Activated T-cell treated with anti-CD3 and anti-CD28 coated beads for 24 hours (primary cell): ENCODE measurements around the gene FCRL5.
A peak's percentile ranks its signal among the peaks of the same experiment; 100 is the strongest.

ENCODE experiments used
- DNase-seq: peaks from one replicate; pipeline ENCODE4 v3.0.0-alpha.2; 2020; ENCODE audit warnings: low read depth

The FCRL5 gene

DNA sequence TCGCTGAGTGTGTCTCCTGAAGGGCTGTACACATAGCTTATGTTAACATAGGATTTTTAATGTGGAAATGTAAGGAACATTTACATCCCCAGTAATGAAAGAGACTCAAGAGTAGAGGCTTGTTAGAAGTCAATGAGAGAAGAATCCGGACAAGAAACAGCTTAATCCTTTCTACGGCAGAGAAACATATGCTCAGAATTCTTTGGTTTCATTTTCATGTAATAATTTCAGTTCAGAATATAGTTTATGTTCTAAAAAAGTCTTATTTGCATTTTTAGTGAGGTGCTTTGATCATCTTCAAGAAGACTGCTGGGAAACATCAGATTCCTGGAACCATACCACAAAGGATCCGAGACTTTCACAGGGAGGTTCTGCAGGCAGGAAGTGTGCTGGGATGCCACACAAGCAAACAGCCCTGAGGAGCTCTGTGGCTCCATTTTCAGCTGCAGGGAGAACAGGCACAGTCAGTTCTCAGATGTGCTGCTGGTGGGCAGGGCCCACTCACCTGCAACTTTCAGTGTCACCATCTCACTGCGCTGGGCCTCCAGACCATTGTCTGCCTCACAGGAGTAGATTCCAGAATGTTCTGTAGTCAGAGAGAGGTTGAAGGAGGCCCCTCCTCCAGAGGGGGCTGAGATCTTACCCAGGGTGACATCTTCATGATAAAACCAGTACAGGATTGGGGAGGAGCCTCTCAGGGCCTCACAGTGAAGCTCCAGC is 28.4 kb downstream of the FCRL5 start:
- no peak for DNase-seq

DNA sequence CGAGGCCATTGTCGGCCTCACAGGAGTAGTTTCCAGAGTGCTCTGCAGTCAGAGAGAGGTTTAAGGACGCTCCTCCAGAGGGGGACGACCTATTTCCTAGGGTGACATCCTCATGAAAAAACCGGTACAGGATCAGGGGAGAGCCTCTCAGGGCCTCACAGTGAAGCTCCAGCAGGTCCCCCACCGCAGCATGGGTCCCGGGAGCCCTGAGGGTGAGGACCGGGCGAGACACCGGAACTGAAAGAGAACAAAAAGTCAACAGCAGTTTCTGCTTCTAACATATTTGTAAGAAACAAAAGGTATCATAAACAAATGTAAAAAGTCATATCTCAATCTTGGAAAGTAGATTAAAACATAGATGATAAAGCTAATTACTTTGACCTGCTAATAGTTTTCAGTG is 31.3 kb downstream of the FCRL5 start:
- no peak for DNase-seq

DNA sequence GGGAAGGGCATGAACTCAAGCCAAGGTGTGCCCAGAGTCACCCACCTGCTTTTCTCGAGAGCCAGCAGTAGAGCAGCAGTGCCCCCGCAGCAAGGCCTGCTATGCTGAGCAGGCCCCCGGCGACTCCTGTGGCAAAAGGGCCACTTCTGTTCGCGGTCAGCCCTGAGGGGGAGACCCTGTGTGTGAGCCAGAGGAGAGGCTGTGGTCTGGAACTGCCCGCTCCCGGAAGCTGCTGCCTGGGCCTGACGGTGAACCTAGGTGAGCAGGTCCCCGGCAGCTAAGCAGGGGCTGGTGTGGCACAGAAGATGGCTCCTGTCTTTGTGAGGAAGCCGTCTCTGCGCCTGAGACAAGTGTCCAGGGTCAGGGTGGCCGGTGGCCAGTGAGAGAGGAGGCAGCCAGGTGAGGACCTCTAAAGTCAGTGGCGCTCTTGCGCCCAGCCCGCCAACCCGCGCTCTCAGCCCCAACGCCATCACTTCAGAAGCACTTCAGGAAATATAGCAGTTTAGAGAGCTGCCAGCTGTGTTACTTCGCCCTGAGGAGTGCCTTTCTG is 31.9 kb downstream of the FCRL5 start:
- DNase-seq = no peak

DNA sequence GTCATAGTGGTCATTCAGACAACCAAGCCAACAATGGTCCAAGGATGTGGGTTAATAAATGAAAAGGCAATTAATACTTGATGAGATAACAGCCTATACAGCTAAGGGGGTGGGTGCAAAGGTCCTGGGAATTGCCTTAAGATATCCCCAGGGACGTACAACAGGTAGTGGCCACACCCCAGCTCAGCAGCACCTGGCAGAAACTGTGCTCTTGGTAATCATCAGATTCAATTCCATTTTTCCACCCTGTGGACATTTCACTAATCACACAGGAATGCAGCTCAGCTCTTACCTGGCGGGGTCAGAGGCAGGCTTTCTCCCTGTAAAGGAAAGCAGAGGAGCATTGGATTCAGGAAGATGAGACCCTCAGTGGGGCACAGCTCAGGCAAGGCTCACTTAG is 32.9 kb downstream of the FCRL5 start:
- DNase-seq = no peak

DNA sequence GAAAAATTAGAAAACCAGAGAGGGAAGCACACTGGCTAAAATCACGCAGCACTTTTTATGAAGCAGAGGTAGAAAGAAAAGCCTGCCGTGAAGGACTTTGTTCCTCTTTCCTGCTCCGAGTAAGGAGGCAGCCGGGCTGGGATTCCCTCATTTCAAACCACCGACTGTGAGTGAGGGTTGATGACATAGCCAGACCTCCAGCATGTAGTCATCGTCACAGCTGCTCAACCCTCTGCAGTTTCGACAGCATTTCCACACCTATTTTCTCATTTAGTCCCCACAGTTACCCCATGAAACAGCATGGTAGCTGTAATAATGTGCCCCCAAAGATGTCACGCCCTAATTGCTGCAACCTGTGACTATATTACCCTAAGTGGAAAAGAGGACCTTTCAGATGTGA is 35.3 kb downstream of the FCRL5 start:
- no peak for DNase-seq

DNA sequence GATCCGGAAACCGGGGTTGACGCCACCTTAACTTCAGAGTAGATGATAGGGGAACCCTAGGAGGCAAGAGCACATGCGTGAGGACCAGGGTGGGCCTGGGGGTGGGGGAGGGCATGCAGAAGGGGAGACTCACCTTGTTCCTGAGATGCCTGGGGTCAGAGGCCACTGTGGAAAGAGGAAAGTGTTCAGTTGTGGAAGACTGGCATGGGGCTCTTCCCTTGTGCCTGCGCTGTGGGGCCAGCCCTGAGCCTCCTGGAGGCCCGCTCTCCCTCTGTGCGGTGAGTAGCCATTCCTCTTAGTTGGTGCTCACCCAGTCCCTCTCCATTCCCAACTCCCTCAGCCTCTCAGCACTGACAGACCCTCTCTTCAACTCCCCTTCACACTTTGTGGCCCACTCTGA is 36.6 kb downstream of the FCRL5 start:
- DNase-seq = no peak

DNA sequence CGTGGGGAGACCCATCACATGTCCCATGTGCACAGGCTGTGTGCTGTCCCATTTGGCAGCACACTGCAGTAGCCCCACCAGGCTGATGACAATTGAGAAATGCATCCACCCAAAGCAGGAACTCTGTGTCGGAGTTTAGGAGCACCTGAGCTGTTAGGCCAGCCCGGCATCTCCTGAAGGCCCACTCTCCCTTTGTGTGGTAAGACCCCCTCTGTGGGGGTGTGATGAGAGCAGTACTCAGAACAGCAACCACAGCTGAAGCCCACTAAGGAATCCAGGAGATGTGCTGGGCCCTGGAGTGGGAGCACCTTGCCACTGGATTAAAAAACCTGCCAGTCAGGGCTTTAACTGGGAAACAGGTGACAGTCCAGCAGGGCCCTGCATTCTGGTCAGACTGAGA is 37.2 kb downstream of the FCRL5 start:
- DNase-seq = no peak

DNA sequence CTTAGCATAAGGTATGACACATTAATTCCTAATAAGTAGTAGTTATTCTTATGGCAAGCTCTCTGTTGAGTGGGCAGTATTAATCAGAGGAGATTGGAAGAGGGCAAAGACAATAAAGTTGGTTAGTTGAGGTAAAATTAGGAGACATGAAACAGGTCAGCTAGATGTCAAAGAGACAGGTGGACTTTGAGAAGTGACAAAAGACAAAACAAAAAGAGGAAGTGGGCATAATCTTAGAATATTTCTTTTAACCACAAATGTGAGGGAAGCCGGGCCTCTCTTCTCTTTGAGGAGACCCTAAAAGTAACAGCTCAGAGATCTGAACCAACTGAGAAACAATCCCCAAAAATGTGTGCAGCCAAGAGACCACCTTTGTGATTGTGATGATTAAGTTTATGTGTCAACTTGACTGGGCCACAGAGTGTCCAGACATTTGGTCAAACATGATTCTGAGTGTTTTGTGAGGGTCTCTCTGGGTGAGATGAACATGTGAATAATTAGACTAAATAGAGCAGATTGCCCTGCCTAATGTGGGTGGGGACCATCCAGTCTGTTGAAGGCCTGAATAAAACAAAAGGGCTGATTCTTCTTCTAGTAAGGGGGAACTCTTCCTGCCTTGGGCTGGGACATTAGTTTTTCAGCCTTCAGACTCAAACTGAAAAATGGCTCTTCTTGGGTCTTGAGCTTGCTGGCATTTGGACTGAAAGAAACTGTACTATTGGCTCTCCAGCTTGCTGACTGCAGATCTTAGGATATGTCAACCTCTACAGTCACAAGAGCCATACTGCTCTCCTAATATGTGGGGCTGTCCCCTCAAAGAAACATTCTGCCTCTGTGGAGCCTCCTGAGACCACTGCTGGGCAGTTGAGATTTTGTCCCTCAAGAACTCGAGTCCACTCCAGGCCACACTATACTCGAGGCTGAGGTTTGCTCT is 40.0 kb downstream of the FCRL5 start:
- no peak for DNase-seq

DNA sequence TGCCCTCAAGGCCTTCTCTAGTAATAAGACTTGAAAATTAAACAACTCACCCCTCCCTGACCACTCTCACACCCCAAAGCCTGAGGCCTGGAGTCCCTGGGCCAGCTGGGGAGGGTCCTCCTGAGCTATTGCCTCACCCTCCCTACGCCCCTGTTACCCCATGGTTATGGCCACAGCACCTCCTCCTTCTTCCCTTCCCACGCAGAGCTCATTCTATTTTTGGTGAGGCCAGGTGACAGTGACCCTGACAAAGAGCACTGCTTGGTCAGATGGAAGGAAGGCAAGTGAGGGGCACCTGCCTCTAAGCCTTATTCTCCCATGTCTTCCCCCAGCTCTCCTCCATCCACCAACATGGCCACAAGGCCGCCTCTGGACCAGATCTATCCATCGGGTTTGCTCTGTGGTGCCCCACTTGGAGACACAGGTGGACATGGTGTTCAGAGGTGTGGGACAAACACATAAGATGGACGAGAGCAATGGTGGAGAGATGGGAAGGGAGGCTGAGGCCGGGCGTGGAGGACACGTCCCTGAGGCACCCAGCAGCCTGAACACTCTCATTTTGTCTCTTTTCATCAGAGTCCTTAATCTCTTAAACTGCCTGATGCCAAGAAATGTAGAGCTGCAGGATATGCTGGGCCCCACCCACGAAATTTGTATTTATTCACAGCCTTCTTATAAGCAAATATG is 42.6 kb downstream of the FCRL5 start:
- DNase-seq = no peak

DNA sequence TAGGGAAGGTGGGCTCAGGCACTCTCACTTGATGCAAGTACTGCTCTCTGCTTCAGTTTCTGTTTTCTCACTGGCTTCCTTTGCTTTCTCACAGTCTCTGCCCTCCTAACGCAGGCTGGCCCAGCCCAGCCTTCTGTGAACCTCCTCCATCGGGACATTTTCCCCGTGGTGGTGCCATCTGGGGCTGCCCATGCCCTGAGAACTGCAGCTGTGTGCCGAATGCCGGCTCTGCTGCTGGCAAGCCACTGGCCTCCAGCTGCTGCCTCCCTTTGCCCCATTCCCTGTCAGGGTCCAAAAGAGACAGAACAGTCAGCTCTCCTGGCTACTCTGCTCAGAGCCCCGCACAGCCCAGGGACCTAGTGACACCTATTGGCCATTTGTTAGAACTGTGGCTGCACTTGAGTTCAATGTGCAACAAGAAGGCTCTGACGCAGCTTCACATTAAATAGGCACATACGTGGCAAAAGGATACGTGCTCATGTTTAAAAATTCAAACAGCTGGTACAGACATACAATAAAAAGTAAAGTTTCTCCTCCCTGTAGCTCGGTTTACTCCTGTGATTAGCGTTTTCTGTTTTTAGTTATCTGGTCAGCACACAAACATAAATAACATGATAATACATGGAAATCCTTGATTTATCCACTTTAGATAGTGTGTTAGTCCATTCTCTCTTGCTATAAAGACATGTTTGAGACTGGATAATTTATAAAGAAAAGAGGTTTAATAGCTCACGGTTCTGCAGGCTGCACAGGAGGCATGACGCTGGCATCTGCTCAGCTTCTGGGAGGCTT is 46.6 kb downstream of the FCRL5 start:
- peak; percentile 9 for DNase-seq

DNA sequence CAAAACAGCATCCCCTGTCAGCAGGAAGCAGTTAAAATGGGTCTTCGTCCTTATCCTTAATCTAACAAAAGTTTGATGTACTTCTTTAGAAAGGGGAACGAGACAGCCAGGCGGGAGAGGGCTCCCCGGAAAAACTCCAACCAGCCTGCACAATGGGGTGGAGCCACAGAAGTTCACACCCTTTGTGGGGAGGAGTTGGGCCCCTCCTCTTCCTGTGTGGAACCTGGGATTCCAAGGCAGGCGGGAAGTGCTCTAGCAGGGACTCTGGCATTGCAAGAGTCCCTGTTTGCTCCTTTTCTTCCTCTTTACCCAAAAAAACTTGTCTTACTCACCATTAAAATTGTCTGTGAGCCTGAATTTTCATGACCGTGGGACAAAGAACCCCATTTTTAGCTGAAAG is 47.7 kb downstream of the FCRL5 start:
- DNase-seq = no peak

DNA sequence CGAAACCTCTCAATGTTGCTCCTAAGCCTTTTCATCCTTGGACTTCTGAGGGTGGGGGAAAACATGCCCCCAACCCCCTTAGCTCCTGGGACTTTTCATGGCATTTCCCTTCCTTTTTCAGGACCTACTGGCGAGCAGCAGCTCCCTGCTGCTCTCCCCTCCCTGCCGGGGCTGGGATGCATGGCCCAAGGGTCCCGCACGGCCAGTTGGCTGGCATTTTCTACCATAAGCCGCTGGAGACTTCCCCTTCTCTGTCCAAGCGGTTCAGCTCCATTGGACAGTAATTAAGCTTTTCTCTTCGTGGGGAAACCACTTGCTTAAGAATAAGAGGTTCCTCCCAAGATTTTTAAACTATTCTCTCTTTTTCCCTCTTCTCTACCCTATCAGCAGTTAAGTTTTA is 52.8 kb downstream of the FCRL5 start:
- no peak for DNase-seq

DNA sequence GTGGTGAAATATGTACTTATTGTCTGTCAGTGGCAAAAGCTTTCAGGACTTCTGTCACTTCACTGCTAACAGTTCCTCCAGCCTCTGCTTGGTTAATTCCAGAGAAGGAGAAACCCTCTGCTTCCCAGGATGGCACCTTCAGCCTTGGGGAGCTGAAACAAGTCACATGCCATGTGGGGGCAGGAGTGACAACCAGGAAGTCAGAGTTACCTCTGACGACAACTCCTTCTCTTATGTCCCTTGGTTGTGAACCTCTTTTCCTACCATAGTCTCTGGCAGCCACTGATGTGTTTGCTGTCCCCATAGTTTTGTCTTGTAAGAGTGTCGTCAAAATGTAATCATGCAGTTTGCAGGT is 53.6 kb downstream of the FCRL5 start:
- DNase-seq = no peak

DNA sequence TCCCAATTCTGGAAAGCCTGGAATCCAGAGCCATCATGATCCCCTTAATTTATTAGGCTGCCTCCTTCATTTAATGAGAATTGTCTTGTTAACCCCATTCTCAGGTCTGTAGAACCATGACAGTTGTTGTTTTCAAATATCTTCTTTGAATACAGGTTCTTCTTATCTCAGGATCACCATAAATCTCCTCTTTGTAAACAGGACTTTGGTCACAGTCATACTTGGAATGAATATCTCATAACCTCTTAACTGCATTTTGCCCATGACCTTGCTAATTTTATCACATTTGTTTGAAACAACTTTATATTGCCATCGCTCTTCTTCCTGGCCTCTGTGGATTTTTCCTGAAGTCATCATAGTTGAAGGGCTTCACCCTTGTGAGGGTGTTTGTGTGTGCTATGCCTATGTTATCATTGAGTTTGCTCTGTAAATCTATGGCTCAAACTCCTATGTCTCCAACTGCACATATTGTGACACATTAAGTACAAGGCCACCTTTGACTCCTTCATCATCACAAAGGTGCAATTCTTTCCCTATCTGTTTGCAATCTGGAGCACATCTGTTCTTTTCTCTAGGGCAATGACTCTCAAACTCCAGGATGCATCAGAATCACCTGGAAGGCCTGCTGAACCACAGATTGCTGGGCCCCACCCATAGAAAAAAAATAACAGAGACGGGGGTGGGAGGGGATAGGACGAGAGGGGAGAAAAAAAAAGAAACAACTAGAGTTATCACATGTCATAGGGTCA is 54.2 kb downstream of the FCRL5 start:
- DNase-seq = no peak

DNA sequence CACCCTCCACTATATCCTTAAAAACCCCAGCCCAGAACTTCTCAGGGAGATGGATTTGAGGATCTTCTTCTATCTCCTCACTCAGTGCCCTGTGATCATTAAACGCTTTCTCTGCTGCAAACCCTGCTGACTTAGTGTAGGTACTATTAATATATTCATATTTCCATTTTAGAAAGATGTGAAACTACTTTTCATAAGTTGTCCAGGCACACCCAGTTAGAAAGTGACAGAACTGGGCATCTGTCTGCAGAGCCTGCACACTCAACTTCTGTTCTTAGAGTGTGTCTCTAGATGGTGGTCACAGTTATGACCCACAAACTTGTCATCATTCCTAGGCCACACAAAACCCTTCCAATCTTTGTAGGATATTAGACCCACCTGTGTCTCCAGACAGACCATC is 55.0 kb downstream of the FCRL5 start:
- no peak for DNase-seq

DNA sequence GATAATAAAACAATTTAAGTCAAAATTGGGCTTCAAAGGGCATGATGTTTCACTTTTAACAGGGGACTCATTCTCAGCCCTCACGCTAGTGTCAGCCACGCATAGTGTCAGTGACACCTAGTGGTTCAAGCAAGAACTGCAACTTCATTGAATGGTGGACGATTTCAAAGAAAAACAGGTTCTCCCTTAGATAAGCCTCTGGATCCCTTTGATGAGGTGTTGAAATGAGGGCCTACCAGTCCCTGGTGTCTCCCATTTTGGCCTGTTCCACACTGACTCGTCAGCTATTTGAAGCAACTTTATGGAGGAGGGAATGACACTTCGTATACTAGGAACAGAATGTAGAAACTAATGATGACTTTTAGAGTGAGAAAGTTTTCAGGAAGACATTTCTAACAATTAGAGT is 56.2 kb downstream of the FCRL5 start:
- DNase-seq = peak; percentile 31

DNA sequence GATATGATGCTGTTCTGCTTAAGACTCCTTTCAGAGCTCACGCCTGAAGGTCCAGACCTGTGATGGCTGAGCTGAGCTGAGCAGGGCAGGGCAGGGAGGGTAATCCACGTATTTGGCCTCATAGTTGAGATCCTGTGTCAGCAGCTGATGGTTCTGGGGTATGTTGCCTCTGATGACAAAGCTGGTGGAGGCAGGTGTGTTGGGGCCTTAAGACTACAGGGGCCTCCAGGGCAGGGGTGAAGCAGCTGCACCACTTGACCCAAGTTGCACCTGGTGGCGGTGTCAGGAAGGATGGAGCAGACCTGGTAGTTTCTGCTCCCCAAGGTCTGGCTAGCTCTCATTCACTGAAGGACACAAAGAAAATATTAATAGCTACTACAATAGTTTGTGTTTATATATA is 57.0 kb downstream of the FCRL5 start:
- DNase-seq = no peak

DNA sequence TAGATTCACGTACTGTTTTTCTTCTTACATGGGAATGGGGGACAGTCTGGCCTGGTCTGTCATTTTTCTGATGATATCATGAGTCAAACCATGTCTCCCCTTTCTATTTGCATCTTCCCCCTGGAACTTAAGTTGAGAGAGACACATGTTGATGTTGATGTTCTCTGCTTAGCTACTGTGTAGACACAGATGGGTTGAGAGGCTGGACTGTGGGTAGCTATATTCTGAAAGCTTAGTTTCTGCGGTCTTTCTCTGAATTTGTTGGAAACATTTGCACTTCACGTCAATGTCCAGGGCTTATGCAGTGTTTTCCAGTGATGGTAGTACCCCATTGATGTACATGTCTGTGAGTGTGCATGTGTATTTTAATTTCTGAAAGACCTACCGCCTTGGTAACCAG is 58.2 kb downstream of the FCRL5 start:
- DNase-seq = no peak

DNA sequence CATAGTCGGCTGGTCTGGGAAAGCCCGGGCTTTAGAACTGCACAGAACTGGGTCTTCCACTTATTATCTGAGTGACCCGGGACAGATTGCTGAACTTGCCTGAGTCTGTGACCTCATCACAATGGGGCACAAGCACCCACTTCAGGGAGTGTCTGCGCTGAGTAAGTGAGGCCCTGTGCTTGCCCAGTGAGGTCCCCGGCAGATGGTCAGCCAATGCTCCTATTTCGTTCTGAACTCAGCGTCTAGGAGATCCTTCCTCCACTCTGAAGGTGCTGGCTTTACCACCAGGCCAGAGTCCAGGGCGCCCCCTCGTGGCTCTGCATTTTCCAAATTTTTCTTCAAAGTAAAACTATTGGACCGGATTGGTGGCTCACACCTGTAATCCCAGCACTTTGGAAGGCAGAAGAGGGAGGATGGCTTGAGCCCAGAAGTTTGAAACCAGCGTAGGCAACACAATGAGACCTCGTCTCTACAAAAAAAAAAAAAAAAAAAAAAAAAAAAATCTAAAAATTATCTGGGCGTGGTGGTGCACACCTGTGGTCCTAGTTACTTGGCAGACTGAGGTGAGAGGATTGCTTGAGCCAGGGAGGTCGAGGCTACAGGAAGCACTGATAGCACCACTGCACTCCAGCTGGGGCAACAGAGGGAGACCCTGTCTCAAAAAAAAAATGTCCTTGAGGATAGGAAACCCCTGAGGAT is 61.7 kb downstream of the FCRL5 start:
- peak; percentile 33 for DNase-seq

DNA sequence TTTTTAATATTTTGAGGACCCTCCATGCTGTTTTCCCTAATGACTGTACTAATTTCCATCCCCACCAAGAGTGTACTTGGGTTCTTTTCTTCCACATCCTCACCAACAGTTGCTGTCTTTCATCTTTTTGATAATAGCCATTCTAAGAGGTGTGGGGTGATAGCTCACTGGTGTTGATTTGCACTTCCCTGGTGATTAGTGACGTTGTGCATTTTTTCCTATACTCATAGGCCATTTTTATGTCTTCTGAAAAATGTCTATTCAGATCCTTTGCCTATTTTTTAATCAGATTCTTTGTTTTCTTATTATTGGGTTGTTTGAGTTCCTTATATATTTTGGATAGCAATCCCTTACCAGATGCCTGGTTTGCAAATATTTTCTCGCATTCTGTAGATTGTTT is 64.2 kb downstream of the FCRL5 start:
- no peak for DNase-seq

DNA sequence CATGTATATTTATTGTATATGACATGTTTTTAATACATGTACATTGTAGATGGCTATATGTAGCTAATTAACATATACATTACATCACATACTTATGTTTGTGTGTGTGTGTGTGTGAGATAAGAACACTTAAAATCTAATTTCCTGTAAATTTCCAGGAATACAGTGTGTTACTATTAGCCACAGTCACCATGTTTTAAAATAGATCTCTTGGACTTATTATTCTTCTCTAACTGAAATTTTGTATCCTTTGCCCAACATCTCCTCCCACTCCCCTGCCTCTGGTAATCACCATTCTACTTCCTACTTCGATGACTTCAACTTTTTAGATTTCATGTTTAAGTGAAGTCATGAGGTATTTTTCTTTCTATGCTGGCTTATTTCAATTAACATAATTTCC is 64.8 kb downstream of the FCRL5 start:
- DNase-seq = no peak
